DOHH2 (cell line): ENCODE data around the gene REPIN1.
A peak's percentile ranks its signal among the peaks of the same experiment; 100 is the strongest.

Experiments used
- H3F3A ChIP-seq: fragments of 200-600 bp; sonication (generic), shearing (Covaris generic); 2 replicates; pipeline ENCODE4 v1.6.0; 2016; ENCODE audit warnings: antibody characterized with exemption, mild to moderate bottlenecking; ENCODE audit not compliant: control insufficient read depth, insufficient read depth
- H3K27ac ChIP-seq: fragments of 200-600 bp; sonication (generic); 2 replicates; pipeline ENCODE4 v1.5.1; 2014; ENCODE audit warnings: low read depth, mild to moderate bottlenecking, low read length, moderate library complexity
- H3K27me3 ChIP-seq: fragments of 200-600 bp; sonication (generic); 2 replicates; pipeline ENCODE4 v1.6.1; 2014; ENCODE audit warnings: mild to moderate bottlenecking, low read length, mixed read lengths; ENCODE audit not compliant: control insufficient read depth
- H3K36me3 ChIP-seq: fragments of 200-600 bp; sonication (generic); 2 replicates; pipeline ENCODE4 v1.6.1; 2014; ENCODE audit warnings: mild to moderate bottlenecking, low read length, moderate library complexity, mixed read lengths; ENCODE audit not compliant: control insufficient read depth
- H3K4me1 ChIP-seq: fragments of 200-600 bp; sonication (generic); 2 replicates; pipeline ENCODE4 v1.6.1; 2014; ENCODE audit warnings: mild to moderate bottlenecking, low read length, mixed read lengths; ENCODE audit not compliant: control insufficient read depth
- H3K4me2 ChIP-seq: fragments of 200-600 bp; sonication (generic); 2 replicates; pipeline ENCODE4 v1.6.0; 2014; ENCODE audit warnings: mild to moderate bottlenecking, low read length, moderate library complexity
- H3K4me3 ChIP-seq: fragments of 200-600 bp; sonication (generic); 2 replicates; pipeline ENCODE4 v1.5.1; 2014; ENCODE audit warnings: mild to moderate bottlenecking, low read length, mixed read lengths
- H3K79me2 ChIP-seq: fragments of 200-600 bp; sonication (generic); 2 replicates; pipeline ENCODE4 v1.6.1; 2014; ENCODE audit warnings: mild to moderate bottlenecking, low read length, mixed read lengths; ENCODE audit not compliant: control insufficient read depth
- H3K9me2 ChIP-seq: fragments of 200-600 bp; sonication (generic); replicated peaks from 2 replicates; pipeline ENCODE4 v1.6.1; 2014; ENCODE audit warnings: mild to moderate bottlenecking, low read length, mixed read lengths; ENCODE audit not compliant: control insufficient read depth
- H3K9me3 ChIP-seq: fragments of 200-600 bp; sonication (generic); 2 replicates; pipeline ENCODE4 v1.6.1; 2014; ENCODE audit warnings: antibody characterized with exemption, low read length, mixed read lengths; ENCODE audit not compliant: control insufficient read depth, insufficient read depth
- H4K20me1 ChIP-seq: fragments of 200-600 bp; sonication (generic); 2 replicates; pipeline ENCODE4 v1.6.0; 2014; ENCODE audit warnings: low read depth, mild to moderate bottlenecking, antibody characterized with exemption, low read length, moderate library complexity; ENCODE audit not compliant: control insufficient read depth, insufficient read depth
- EZH2phosphoT487 ChIP-seq: fragments of 200-600 bp; sonication (generic); IDR thresholded peaks from 2 replicates; pipeline ENCODE4 v1.6.1; 2017; ENCODE audit warnings: borderline replicate concordance, mild to moderate bottlenecking, antibody characterized with exemption, low read length, moderate library complexity, mixed read lengths
- TF ChIP-seq, protein P1 (sequence below): fragments of 200-600 bp; sonication (generic); IDR thresholded peaks from one replicate; pipeline ENCODE4 v1.5.1; 2014; ENCODE audit warnings: antibody characterized with exemption, mild to moderate bottlenecking, low read depth, low read length; ENCODE audit not compliant: poor library complexity, severe bottlenecking

The REPIN1 gene

DNA sequence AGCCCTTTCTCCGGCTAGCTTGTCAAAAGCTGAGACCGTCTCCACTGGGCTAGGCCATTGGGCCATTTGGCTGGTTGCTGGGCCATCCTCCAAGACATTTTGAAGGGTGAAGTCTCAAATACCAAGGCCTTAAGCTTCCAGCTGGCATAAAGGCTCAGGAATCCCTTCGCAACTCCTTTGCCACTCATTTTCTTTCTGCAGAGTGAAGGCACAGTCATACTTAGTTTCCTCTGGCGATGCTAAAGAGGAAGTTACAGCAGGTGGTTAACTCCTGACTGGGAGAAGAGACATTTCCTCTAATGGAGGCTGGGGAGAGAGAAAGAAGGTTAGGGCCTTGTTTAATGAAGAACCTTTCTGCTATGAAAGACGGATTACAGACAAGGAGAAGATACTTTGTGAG lies 4.8 kb upstream of the REPIN1 start:
- H3K27ac ChIP-seq: peak overlapping the region; percentile 90
- no peaks in the 10 kb centered on the region for H4K20me1 ChIP-seq
- H3K4me1 ChIP-seq: peaks cover 76% of the 10 kb centered on the region
- H3K9me2 ChIP-seq: no peaks in the 10 kb centered on the region
- H3K4me3 ChIP-seq: peak overlapping the region; percentile 42
- H3K9me3 ChIP-seq: no peaks in the 10 kb centered on the region
- peaks cover under 1% of the 10 kb centered on the region for H3K36me3 ChIP-seq
- no peak for TF ChIP-seq EZH2phosphoT487
- TF ChIP-seq, protein P1, sequence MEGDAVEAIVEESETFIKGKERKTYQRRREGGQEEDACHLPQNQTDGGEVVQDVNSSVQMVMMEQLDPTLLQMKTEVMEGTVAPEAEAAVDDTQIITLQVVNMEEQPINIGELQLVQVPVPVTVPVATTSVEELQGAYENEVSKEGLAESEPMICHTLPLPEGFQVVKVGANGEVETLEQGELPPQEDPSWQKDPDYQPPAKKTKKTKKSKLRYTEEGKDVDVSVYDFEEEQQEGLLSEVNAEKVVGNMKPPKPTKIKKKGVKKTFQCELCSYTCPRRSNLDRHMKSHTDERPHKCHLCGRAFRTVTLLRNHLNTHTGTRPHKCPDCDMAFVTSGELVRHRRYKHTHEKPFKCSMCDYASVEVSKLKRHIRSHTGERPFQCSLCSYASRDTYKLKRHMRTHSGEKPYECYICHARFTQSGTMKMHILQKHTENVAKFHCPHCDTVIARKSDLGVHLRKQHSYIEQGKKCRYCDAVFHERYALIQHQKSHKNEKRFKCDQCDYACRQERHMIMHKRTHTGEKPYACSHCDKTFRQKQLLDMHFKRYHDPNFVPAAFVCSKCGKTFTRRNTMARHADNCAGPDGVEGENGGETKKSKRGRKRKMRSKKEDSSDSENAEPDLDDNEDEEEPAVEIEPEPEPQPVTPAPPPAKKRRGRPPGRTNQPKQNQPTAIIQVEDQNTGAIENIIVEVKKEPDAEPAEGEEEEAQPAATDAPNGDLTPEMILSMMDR: no peak
- H3K79me2 ChIP-seq: peaks cover 6% of the 10 kb centered on the region
- peak overlapping the region; percentile 62 for H3K4me2 ChIP-seq
- H3K27me3 ChIP-seq: no peaks in the 10 kb centered on the region
- H3F3A ChIP-seq: peaks cover 32% of the 10 kb centered on the region

DNA sequence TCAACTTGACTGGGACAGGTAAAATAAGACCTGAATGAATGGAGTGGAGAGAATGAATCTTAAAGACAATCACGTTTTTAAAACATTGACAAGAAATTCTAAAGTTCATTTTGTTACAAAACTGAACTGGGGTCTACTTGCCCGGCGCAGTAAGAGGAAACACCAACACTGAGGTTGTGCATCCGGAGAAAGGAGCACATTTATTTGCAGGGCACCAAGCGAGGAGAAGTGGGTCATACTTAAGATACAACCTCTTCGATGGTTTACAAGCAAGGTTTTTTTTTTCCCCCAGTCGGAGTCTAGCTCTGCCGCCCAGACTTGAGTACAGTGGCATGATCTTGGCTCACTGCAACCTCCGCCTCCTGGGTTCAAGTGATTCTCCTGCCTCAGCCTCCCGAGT lies 3.4 kb upstream of the REPIN1 start:
- Histone ChIP-seq H3F3A (peaks cover 28% of the 10 kb centered on the region), H3K4me1 (peaks cover 81% of the 10 kb centered on the region), H3K9me2 (no peaks in the 10 kb centered on the region), H3K9me3 (no peaks in the 10 kb centered on the region), H3K27ac (peak overlapping the region; percentile 90), H3K27me3 (no peaks in the 10 kb centered on the region), H3K79me2 (peaks cover 19% of the 10 kb centered on the region), H3K36me3 (peaks cover 13% of the 10 kb centered on the region), H3K4me2 (peak overlapping the region; percentile 62; the same call in 1 of the 2 replicates), H4K20me1 (no peaks in the 10 kb centered on the region), H3K4me3 (no peak overlapping the region)
- TF ChIP-seq, protein P1: no peak
- TF ChIP-seq EZH2phosphoT487: no peak

DNA sequence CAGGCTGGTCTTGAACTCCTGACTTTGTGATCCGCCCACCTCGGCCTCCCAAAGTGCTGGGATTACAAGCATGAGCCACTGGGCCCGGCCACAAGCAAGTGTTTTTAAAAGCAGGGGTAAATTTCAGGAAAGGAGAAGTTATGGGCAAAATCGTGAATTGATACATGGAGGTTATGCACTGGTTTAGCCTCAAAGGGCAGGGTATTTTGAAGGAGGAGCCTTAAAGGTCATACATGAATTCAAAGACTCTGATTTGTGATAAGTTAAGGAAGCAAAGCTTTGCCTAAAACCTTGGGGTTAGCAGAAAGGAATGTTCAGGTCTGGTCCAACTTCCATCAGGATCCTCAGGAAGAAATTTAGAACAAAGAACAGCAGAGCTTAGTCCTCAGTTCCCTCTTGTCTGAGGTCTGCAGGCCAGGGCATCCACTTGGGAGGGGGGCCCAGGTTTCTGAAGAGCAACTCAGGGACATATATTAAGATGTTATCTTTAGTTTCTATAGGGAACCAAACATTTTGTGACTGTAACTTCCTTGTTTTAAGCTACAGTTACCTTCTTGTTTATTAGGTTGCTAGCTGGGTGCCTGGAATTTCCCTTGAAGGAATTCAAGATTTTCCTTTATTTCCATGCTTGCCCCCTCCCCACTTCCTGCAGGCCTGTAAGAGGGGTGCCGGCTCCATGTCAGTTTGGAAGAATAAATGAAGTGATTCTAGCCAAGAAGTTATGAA lies 2.8 kb upstream of the REPIN1 start:
- H3K4me1 ChIP-seq: peaks cover 88% of the 10 kb centered on the region
- H3K27me3 ChIP-seq: no peaks in the 10 kb centered on the region
- H3K9me3 ChIP-seq: no peaks in the 10 kb centered on the region
- peaks cover 28% of the 10 kb centered on the region for H3F3A ChIP-seq
- peak overlapping the region; percentile 90 for H3K27ac ChIP-seq
- H3K4me3 ChIP-seq: peak overlapping the region; percentile 36
- TF ChIP-seq, protein P1: no peak
- TF ChIP-seq EZH2phosphoT487: no peak
- peak overlapping the region; percentile 62 for H3K4me2 ChIP-seq
- peaks cover 4% of the 10 kb centered on the region for H4K20me1 ChIP-seq
- peaks cover 20% of the 10 kb centered on the region for H3K36me3 ChIP-seq
- H3K9me2 ChIP-seq: no peaks in the 10 kb centered on the region
- peaks cover 26% of the 10 kb centered on the region for H3K79me2 ChIP-seq
